ENCODE measurements around the gene CACNA1B.
"Not testable (repeated sequence)": the region's sequence is repeated elsewhere in the genome, so short reads cannot be mapped to it uniquely, and the experiment has no call there.

DNA sequence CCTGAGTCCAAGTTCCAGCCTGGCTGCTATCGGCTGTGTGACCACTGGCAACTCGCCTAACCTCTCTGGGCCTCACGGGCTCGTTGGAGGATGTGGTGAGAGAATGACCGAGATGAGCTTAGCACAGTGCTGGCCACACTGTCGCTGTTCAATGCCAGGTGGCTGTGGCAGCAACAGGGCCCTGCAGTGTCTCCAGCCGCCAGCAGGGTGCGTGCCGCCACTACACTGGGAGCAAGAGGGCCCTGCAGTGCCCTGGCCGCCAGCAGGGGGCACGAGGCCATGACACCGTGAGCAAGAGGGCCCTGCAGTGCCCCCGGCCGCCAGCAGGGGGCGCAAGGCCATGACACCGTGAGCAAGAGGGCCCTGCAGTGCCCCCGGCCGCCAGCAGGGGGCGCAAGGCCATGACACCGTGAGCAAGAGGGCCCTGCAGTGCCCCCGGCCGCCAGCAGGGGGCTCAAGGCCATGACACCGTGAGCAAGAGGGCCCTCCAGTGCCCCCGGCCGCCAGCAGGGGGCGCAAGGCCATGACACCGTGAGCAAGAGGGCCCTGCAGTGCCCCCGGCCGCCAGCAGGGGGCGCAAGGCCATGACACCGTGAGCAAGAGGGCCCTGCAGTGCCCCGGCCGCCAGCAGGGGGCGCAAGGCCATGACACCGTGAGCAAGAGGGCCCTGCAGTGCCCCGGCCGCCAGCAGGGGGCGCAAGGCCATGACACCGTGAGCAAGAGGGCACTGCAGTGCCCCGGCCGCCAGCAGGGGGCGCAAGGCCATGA lies 248.7 kb downstream of the CACNA1B start:
- not testable (repeated sequence) for TF ChIP-seq POLR2A (IDR thresholded peaks at IDR 0.05)
- TF ChIP-seq, protein P1, sequence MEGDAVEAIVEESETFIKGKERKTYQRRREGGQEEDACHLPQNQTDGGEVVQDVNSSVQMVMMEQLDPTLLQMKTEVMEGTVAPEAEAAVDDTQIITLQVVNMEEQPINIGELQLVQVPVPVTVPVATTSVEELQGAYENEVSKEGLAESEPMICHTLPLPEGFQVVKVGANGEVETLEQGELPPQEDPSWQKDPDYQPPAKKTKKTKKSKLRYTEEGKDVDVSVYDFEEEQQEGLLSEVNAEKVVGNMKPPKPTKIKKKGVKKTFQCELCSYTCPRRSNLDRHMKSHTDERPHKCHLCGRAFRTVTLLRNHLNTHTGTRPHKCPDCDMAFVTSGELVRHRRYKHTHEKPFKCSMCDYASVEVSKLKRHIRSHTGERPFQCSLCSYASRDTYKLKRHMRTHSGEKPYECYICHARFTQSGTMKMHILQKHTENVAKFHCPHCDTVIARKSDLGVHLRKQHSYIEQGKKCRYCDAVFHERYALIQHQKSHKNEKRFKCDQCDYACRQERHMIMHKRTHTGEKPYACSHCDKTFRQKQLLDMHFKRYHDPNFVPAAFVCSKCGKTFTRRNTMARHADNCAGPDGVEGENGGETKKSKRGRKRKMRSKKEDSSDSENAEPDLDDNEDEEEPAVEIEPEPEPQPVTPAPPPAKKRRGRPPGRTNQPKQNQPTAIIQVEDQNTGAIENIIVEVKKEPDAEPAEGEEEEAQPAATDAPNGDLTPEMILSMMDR (IDR thresholded peaks at IDR 0.05), result not testable (repeated sequence)
